K562 (cell line): ENCODE measurements around the gene PTPRG. TPM values are rescaled to one million over a fixed set of nuclear protein-coding genes. Genes with fewer than 3 reads are reported as not detected.

ENCODE experiments used
- ATAC-seq: fragments of 200-7000 bp; cut with Tn5 transposase; 3 replicates; pipeline ENCODE4 v1.9.1; 2020; ENCODE audit warnings: moderate library complexity
- BruUV-seq: library from RNA; stranded (reverse); fragments of 400-500 nt; replicated peaks from 2 replicates; lab custom pipeline; 2021; lab: Mats Ljungman, UMichigan
- CTCF ChIA-PET: fragments of 300-600 bp; formaldehyde crosslinking; extraction: SDS; loops from one replicate; lab custom pipeline; 2021; ENCODE audit warnings: low intra/inter-chr PET ratio; lab: Yijun Ruan, JAX
- POLR2A ChIA-PET: fragments of 300-600, 350-650 bp; sonication (Branson Sonifier 250); formaldehyde crosslinking; extraction: SDS; loops from one replicate; lab custom pipeline; 2021; ENCODE audit warnings: antibody characterized with exemption, inconsistent platforms; lab: Yijun Ruan, JAX
- DNase-seq, 4 experiments: peaks; one replicate each; pipeline versions ENCODE4 v3.0.0 to v3.0.0-alpha.2; 2011 to 2018; ENCODE audit warnings: low spot score in 3 of 4, mixed read lengths in 3 of 4; ENCODE audit errors: extremely low read depth in 1 of 4
- FAIRE-seq: peaks from 2 replicates; lab custom pipeline; 2011; peaks lifted over from hg19 to GRCh38; lab: Jason Lieb, UNC
- H2AFZ ChIP-seq: 2 replicates; pipeline ENCODE4 v1.6.0; 2011; ENCODE audit warnings: low read depth, low read length, control low read depth, inconsistent platforms
- H3K27ac ChIP-seq: fragments of 200-600 bp; 3 replicates; pipeline ENCODE4 v1.8.0; 2011; ENCODE audit warnings: low read depth, mild to moderate bottlenecking, control low read depth, inconsistent platforms, low read length, moderate library complexity, mixed read lengths; ENCODE audit errors: extremely low read depth
- H3K27me3 ChIP-seq, 2 experiments: fragments of 300-600 bp in 1 of 2; 2 replicates in 1 of 2; 3 replicates in 1 of 2; pipeline versions ENCODE4 v1.6.0 to v1.8.0; 2011; ENCODE audit warnings: inconsistent platforms in 2 of 2, low read length in 2 of 2, mild to moderate bottlenecking in 1 of 2, mixed read lengths in 1 of 2, moderate library complexity in 1 of 2; ENCODE audit not compliant: control insufficient read depth in 2 of 2, insufficient read depth in 2 of 2
- H3K36me3 ChIP-seq: fragments of 300-600 bp; 3 replicates; pipeline ENCODE4 v1.8.0; 2011; ENCODE audit warnings: mild to moderate bottlenecking, low read length, inconsistent platforms; ENCODE audit not compliant: control insufficient read depth, insufficient read depth
- H3K4me1 ChIP-seq, 2 experiments: fragments of 200-600 bp in 1 of 2; replicated peaks in 1 of 2; 2 replicates in 1 of 2; 3 replicates in 1 of 2; pipeline versions ENCODE4 v1.5.1 to v1.8.0; 2011; ENCODE audit warnings: inconsistent platforms in 2 of 2, low read length in 2 of 2, mild to moderate bottlenecking in 1 of 2, mixed read lengths in 1 of 2, moderate library complexity in 1 of 2; ENCODE audit not compliant: control insufficient read depth in 2 of 2, insufficient read depth in 2 of 2
- H3K4me2 ChIP-seq: 2 replicates; pipeline ENCODE4 v1.6.1; 2011; ENCODE audit warnings: low read length, control low read depth, inconsistent platforms, mixed read lengths; ENCODE audit not compliant: insufficient read depth
- H3K4me3 ChIP-seq: fragments of 200-600 bp; sonication (generic), shearing (Covaris generic); 2 replicates; pipeline ENCODE4 v1.5.1; 2016; ENCODE audit warnings: control low read depth, inconsistent platforms
- H3K79me2 ChIP-seq: fragments of 200-600 bp; 3 replicates; pipeline ENCODE4 v1.8.0; 2011; ENCODE audit warnings: low read length, inconsistent platforms; ENCODE audit not compliant: control insufficient read depth, insufficient read depth
- H3K9ac ChIP-seq, 2 experiments: 2 replicates each; pipeline versions ENCODE4 v1.6.0 to v1.6.1; 2011; ENCODE audit warnings: low read depth in 2 of 2, low read length in 2 of 2, control low read depth in 1 of 2, inconsistent platforms in 1 of 2, mild to moderate bottlenecking in 1 of 2, mixed read lengths in 1 of 2; ENCODE audit not compliant: insufficient read depth in 1 of 2
- H3K9me1 ChIP-seq: one replicate; pipeline ENCODE4 v1.6.0; 2011; ENCODE audit warnings: inconsistent platforms, mild to moderate bottlenecking, low read length, moderate library complexity; ENCODE audit not compliant: control insufficient read depth, insufficient read depth
- H3K9me3 ChIP-seq: replicated peaks from 2 replicates; pipeline ENCODE4 v1.5.1; 2011; ENCODE audit warnings: low read depth, low read length, inconsistent platforms; ENCODE audit not compliant: control insufficient read depth, insufficient read depth
- H4K20me1 ChIP-seq: replicated peaks from 2 replicates; pipeline ENCODE4 v1.6.1; 2011; ENCODE audit warnings: low read length, inconsistent platforms, mixed read lengths; ENCODE audit not compliant: control insufficient read depth, insufficient read depth
- CHCHD3 ChIP-seq: fragments of 250-450 bp; sonication (Bioruptor Pico); IDR thresholded peaks from 2 replicates; pipeline ENCODE4 v2.1.2; 2022; ENCODE audit warnings: mild to moderate bottlenecking
- ELF1 ChIP-seq: fragments of 200-800 bp; sonication (Bioruptor generic); IDR thresholded peaks from 2 replicates; pipeline ENCODE4 v1.6.1; 2016; ENCODE audit warnings: missing genetic modification characterization, missing compliant biosample characterization
- ESRRB ChIP-seq: fragments of 250-450 bp; sonication (Bioruptor Pico); IDR thresholded peaks from 2 replicates; pipeline ENCODE4 v1.5.0; 2020; ENCODE audit warnings: mild to moderate bottlenecking, moderate library complexity, borderline replicate concordance
- MCM2 ChIP-seq: fragments of 450-650 bp; IDR thresholded peaks from 2 replicates; pipeline ENCODE4 v1.6.1; 2017; ENCODE audit warnings: low read depth, mild to moderate bottlenecking
- NFIC ChIP-seq: fragments of 450-650 bp; IDR thresholded peaks from 2 replicates; pipeline ENCODE4 v1.6.1; 2017; ENCODE audit warnings: mild to moderate bottlenecking, inconsistent platforms
- PPARD ChIP-seq: fragments of 250-450 bp; sonication (Bioruptor Pico); IDR thresholded peaks from 2 replicates; pipeline ENCODE4 v1.8.0; 2022; ENCODE audit warnings: inconsistent platforms, mild to moderate bottlenecking, moderate library complexity
- RBM22 ChIP-seq: fragments of 200-400 bp; formaldehyde crosslinking; IDR thresholded peaks from 2 replicates; pipeline ENCODE4 v1.6.1; 2018; ENCODE audit warnings: low read length, low read depth; ENCODE audit not compliant: poor library complexity, severe bottlenecking
- RFX1 ChIP-seq: fragments of 450-650 bp; IDR thresholded peaks from 2 replicates; pipeline ENCODE4 v1.6.1; 2016; ENCODE audit warnings: mild to moderate bottlenecking, moderate library complexity
- SETDB1 ChIP-seq: IDR thresholded peaks from one replicate; pipeline ENCODE4 v1.6.1; 2012; ENCODE audit warnings: low read length, control low read depth, inconsistent platforms
- TBL1XR1 ChIP-seq, 2 experiments: IDR thresholded peaks; 2 replicates each; pipeline ENCODE4 v1.6.1; 2012; ENCODE audit warnings: improper control_type of control experiment in 2 of 2, low read length in 2 of 2, mild to moderate bottlenecking in 1 of 2
- ZC3H4 ChIP-seq: sonication (generic); formaldehyde crosslinking; IDR thresholded peaks from 2 replicates; pipeline ENCODE4 v1.9.0; 2021; ENCODE audit warnings: missing genetic modification reagents, borderline replicate concordance
- ZNF12 ChIP-seq: sonication (generic); formaldehyde crosslinking; IDR thresholded peaks from 2 replicates; pipeline ENCODE4 v1.4.0; 2020; ENCODE audit warnings: mild to moderate bottlenecking, missing genetic modification reagents
- ZNF57 ChIP-seq: fragments of 450-650 bp; formaldehyde crosslinking; IDR thresholded peaks from 2 replicates; pipeline ENCODE4 v1.4.0; 2020; ENCODE audit warnings: mild to moderate bottlenecking, moderate library complexity
- WGBS: fragments of 100-300 bp; shearing (Covaris generic); methylation state at CpG from one replicate; pipeline ENCODE4 v1.1.6; 2016; ENCODE audit warnings: low coverage, mixed read lengths; ENCODE audit not compliant: insufficient coverage; ENCODE audit errors: missing lambda C conversion rate; 5-methylcytosine and 5-hydroxymethylcytosine counted together
- in situ Hi-C: fragments of 300-500 bp; cut with MboI; formaldehyde crosslinking; loops from 4 replicates; pipeline ENCODE4 v1.15.0; 2018; ENCODE audit warnings: inconsistent platforms, mixed read lengths
- intact Hi-C: fragments of 100-400 bp; cut with micrococcal nuclease; formaldehyde crosslinking; loops from 2 replicates; pipeline ENCODE4 v1.14.2; 2022
- polyA plus RNA-seq, 8 experiments: library from polyadenylated mRNA; depleted of rRNA in 4 of 8; stranded (reverse) in 5 of 8; unstranded in 3 of 8; fragments of >200 nt; fragmentation: Nextera tagmentation in 2 of 8; fragmentation: Illumina TruSeq in 1 of 8; extraction: Ambion mirVana in 2 of 8; extraction: Trizol in 1 of 8; gene quantifications; 2 replicates each; pipeline versions ENCODE4 v1.2.1 to v1.2.3, GENCODE V29; 2011 to 2014; ENCODE audit warnings: inconsistent platforms in 1 of 8, missing spikeins in 1 of 8
- total RNA-seq, 7 experiments: library from RNA; depleted of rRNA in 6 of 7; stranded (reverse); fragments of >200 nt in 6 of 7; fragmentation: Illumina TruSeq in 2 of 7; extraction: Trizol in 2 of 7; gene quantifications; 2 replicates each; pipeline versions ENCODE4 v1.2.1 to v1.2.3, GENCODE V29; 2011 to 2021; ENCODE audit warnings: low replicate concordance in 1 of 7
- TF ChIP-seq, protein P1 (sequence below): fragments of 250-450 bp; sonication (Bioruptor Pico); IDR thresholded peaks from 2 replicates; pipeline ENCODE4 v1.8.0; 2022; ENCODE audit warnings: moderate library complexity, mild to moderate bottlenecking, inconsistent platforms
- TF ChIP-seq, protein P2 (sequence below): sonication (generic); formaldehyde crosslinking; IDR thresholded peaks from 2 replicates; pipeline ENCODE4 v1.8.0; 2023; ENCODE audit warnings: missing genetic modification reagents, mild to moderate bottlenecking, borderline replicate concordance
- TF ChIP-seq, protein P3 (sequence below): sonication (generic); formaldehyde crosslinking; IDR thresholded peaks from 2 replicates; pipeline ENCODE4 v1.8.0; 2023; ENCODE audit warnings: mild to moderate bottlenecking, missing genetic modification reagents

The PTPRG gene
- total and polyA plus RNA-seq, 9 of the 15 experiments (the other 6 are each of a cell fraction or from before 2014, with no cell fraction given): 0.16 TPM; not detected in 8

DNA sequence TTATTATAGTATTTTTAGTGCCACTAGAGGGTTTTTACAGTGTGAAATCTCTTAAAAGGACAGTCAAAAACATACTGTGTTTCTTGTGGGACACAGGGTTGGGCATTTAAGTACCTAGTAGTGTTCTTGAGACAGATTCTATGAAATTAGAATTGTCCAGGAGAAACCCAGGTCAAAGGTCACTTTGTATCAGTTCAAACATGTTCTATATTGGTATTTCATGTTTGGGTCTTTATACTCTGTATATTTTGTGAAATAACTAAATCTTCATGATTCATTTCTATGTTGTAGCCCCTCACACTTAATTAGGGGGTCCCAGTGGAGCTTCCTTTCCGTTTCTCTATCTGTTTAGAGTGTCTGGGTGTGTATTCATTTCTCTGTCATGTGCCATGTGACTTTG, 171.6 kb downstream of the PTPRG start:
- POLR2A ChIA-PET: no interaction called here
- no peak for DNase-seq
- Histone ChIP-seq H3K79me2 (no peaks in the 10 kb centered on the region), H2AFZ (no peak overlapping the region), H4K20me1 (no peaks in the 10 kb centered on the region), H3K4me3 (no peak overlapping the region), H3K9ac (no peak overlapping the region), H3K9me3 (no peaks in the 10 kb centered on the region), H3K4me2 (no peak overlapping the region), H3K36me3 (no peaks in the 10 kb centered on the region), H3K27me3 (no peaks in the 10 kb centered on the region), H3K9me1 (no peaks in the 10 kb centered on the region), H3K27ac (no peak overlapping the region), H3K4me1 (no peaks in the 10 kb centered on the region)
- CTCF ChIA-PET: no interaction called here
- WGBS: 0% methylated on average over 1 of the region's 1 CpG
- in situ Hi-C loops (no loop called here), intact Hi-C loops (no loop called here)
- no TSS peak for BruUV-seq
- no peak for ATAC-seq
- FAIRE-seq: no peak
- TF ChIP-seq ZNF12 (CRISPR knock-in tag): no peak
- no peak for TF ChIP-seq RBM22
- TF ChIP-seq NFIC: no peak
- TF ChIP-seq TBL1XR1 (IDR thresholded peaks at IDR 0.05; ENCODE audit: low read length in 2 of 2): no peak
- TF ChIP-seq SETDB1: no peak
- no peak for TF ChIP-seq ZC3H4 (CRISPR knock-in tag)
- no peak for TF ChIP-seq ZNF57 (CRISPR knock-in tag)
- no peak for TF ChIP-seq ESRRB (CRISPR knock-in tag)
- TF ChIP-seq, protein P1, sequence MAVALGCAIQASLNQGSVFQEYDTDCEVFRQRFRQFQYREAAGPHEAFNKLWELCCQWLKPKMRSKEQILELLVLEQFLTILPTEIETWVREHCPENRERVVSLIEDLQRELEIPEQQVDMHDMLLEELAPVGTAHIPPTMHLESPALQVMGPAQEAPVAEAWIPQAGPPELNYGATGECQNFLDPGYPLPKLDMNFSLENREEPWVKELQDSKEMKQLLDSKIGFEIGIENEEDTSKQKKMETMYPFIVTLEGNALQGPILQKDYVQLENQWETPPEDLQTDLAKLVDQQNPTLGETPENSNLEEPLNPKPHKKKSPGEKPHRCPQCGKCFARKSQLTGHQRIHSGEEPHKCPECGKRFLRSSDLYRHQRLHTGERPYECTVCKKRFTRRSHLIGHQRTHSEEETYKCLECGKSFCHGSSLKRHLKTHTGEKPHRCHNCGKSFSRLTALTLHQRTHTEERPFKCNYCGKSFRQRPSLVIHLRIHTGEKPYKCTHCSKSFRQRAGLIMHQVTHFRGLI: no peak
- TF ChIP-seq, protein P2, sequence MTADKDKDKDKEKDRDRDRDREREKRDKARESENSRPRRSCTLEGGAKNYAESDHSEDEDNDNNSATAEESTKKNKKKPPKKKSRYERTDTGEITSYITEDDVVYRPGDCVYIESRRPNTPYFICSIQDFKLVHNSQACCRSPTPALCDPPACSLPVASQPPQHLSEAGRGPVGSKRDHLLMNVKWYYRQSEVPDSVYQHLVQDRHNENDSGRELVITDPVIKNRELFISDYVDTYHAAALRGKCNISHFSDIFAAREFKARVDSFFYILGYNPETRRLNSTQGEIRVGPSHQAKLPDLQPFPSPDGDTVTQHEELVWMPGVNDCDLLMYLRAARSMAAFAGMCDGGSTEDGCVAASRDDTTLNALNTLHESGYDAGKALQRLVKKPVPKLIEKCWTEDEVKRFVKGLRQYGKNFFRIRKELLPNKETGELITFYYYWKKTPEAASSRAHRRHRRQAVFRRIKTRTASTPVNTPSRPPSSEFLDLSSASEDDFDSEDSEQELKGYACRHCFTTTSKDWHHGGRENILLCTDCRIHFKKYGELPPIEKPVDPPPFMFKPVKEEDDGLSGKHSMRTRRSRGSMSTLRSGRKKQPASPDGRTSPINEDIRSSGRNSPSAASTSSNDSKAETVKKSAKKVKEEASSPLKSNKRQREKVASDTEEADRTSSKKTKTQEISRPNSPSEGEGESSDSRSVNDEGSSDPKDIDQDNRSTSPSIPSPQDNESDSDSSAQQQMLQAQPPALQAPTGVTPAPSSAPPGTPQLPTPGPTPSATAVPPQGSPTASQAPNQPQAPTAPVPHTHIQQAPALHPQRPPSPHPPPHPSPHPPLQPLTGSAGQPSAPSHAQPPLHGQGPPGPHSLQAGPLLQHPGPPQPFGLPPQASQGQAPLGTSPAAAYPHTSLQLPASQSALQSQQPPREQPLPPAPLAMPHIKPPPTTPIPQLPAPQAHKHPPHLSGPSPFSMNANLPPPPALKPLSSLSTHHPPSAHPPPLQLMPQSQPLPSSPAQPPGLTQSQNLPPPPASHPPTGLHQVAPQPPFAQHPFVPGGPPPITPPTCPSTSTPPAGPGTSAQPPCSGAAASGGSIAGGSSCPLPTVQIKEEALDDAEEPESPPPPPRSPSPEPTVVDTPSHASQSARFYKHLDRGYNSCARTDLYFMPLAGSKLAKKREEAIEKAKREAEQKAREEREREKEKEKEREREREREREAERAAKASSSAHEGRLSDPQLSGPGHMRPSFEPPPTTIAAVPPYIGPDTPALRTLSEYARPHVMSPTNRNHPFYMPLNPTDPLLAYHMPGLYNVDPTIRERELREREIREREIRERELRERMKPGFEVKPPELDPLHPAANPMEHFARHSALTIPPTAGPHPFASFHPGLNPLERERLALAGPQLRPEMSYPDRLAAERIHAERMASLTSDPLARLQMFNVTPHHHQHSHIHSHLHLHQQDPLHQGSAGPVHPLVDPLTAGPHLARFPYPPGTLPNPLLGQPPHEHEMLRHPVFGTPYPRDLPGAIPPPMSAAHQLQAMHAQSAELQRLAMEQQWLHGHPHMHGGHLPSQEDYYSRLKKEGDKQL (CRISPR knock-in tag): no peak
- TF ChIP-seq PPARD (CRISPR knock-in tag): no peak
- no peak for TF ChIP-seq RFX1
- no peak for TF ChIP-seq ELF1 (tag)
- TF ChIP-seq, protein P3, sequence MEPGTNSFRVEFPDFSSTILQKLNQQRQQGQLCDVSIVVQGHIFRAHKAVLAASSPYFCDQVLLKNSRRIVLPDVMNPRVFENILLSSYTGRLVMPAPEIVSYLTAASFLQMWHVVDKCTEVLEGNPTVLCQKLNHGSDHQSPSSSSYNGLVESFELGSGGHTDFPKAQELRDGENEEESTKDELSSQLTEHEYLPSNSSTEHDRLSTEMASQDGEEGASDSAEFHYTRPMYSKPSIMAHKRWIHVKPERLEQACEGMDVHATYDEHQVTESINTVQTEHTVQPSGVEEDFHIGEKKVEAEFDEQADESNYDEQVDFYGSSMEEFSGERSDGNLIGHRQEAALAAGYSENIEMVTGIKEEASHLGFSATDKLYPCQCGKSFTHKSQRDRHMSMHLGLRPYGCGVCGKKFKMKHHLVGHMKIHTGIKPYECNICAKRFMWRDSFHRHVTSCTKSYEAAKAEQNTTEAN (CRISPR knock-in tag): no peak
- no peak for TF ChIP-seq CHCHD3
- no peak for TF ChIP-seq MCM2
